NCI-H2196 (cell line): Measurements from ENCODE around the gene GPR135.

Experiments
- DNase-seq: peaks from one replicate; lab custom pipeline; 2025; ENCODE audit not compliant: unreplicated experiment; lab: John Stamatoyannopoulos, UW

The GPR135 gene

GRCh38 chr14:59465316-59466135 lies at the start of gene GPR135:
Gene GPR135, minus strand, starts transcription at chr14:59465380. Its CDS starts 154 bp downstream, at chr14:59465226.
- DNase-seq, result peak; percentile 49

- DNase-seq, result no peak
These were observed 46.9 kb upstream of the GPR135 start for GRCh38 chr14:59511916-59512575.

GRCh38 chr14:59510966-59511365 lies 45.8 kb upstream of the GPR135 start:
- DNase-seq, result no peak

GRCh38 chr14:59510001-59510400 lies 44.8 kb upstream of the GPR135 start:
- no peak for DNase-seq

GRCh38 chr14:59509101-59509500 lies 43.9 kb upstream of the GPR135 start:
- DNase-seq, result no peak

- no peak for DNase-seq
These were observed 42.5 kb upstream of the GPR135 start for GRCh38 chr14:59507752-59508103.

- peak; percentile 69 for DNase-seq
These were observed 42.0 kb upstream of the GPR135 start for GRCh38 chr14:59507063-59507751.

GRCh38 chr14:59503256-59503655 lies 38.1 kb upstream of the GPR135 start:
- DNase-seq, result no peak

- no peak for DNase-seq
These were observed 35.6 kb upstream of the GPR135 start for GRCh38 chr14:59500732-59501131.

GRCh38 chr14:59492384-59492783 lies 27.2 kb upstream of the GPR135 start:
- DNase-seq, result no peak

GRCh38 chr14:59490756-59491155 lies 25.6 kb upstream of the GPR135 start:
- no peak for DNase-seq

GRCh38 chr14:59484639-59485175 lies 19.5 kb upstream of the GPR135 start:
- DNase-seq, result peak; percentile 51

GRCh38 chr14:59483819-59484638 lies 18.8 kb upstream of the GPR135 start, which contains the start of the genes JKAMP and L3HYPDH:
Gene JKAMP, plus strand, starts transcription at chr14:59484517. Its CDS starts 73 bp downstream, at chr14:59484590.
Gene L3HYPDH, minus strand, starts transcription at chr14:59484408. Its CDS starts 92 bp downstream, at chr14:59484316.
- peak; percentile 96 for DNase-seq

- DNase-seq, result no peak
These were observed 18.2 kb upstream of the GPR135 start for GRCh38 chr14:59483363-59483762.

- DNase-seq, result peak; percentile 52
These were observed 17.6 kb upstream of the GPR135 start for GRCh38 chr14:59482541-59483331.

GRCh38 chr14:59481871-59482540 lies 16.8 kb upstream of the GPR135 start:
- no peak for DNase-seq

GRCh38 chr14:59481407-59481806 lies 16.2 kb upstream of the GPR135 start:
- no peak for DNase-seq

GRCh38 chr14:59480166-59480565 lies 15.0 kb upstream of the GPR135 start:
- DNase-seq, result no peak

- DNase-seq, result no peak
These were observed 13.4 kb upstream of the GPR135 start for GRCh38 chr14:59478540-59478939.
